Measurements from ENCODE around the gene FRMD4A.

- TF ChIP-seq, protein P1, sequence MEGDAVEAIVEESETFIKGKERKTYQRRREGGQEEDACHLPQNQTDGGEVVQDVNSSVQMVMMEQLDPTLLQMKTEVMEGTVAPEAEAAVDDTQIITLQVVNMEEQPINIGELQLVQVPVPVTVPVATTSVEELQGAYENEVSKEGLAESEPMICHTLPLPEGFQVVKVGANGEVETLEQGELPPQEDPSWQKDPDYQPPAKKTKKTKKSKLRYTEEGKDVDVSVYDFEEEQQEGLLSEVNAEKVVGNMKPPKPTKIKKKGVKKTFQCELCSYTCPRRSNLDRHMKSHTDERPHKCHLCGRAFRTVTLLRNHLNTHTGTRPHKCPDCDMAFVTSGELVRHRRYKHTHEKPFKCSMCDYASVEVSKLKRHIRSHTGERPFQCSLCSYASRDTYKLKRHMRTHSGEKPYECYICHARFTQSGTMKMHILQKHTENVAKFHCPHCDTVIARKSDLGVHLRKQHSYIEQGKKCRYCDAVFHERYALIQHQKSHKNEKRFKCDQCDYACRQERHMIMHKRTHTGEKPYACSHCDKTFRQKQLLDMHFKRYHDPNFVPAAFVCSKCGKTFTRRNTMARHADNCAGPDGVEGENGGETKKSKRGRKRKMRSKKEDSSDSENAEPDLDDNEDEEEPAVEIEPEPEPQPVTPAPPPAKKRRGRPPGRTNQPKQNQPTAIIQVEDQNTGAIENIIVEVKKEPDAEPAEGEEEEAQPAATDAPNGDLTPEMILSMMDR (IDR thresholded peaks at IDR 0.05 in 4 of 5, conservative IDR thresholded peaks at IDR 0.05 in 1 of 5), result no peak
- TF ChIP-seq POLR2A (IDR thresholded peaks at IDR 0.05), result no peak
Observed at GRCh38 chr10:14311206-14311957, 19.3 kb downstream of the FRMD4A start.
